Osteocyte (in vitro differentiated cells): ENCODE results near the gene IL3. TPM values are rescaled to one million over a fixed set of nuclear protein-coding genes. Genes with fewer than 3 reads are reported as not detected.

Source experiments
- DNase-seq: peaks from one replicate; pipeline ENCODE4 v3.0.0; 2021; ENCODE audit warnings: mixed read lengths; ENCODE audit not compliant: unreplicated experiment; ENCODE audit errors: extremely low spot score
- H3K27ac Mint-ChIP-seq: one replicate; pipeline ENCODE4 v1.8.0; 2021; ENCODE audit warnings: mild to moderate bottlenecking, mixed read lengths; ENCODE audit not compliant: unreplicated experiment
- H3K27me3 Mint-ChIP-seq: one replicate; pipeline ENCODE4 v1.8.0; 2021; ENCODE audit warnings: mixed read lengths; ENCODE audit not compliant: unreplicated experiment
- H3K36me3 Mint-ChIP-seq: one replicate; pipeline ENCODE4 v1.8.0; 2021; ENCODE audit warnings: mixed read lengths; ENCODE audit not compliant: unreplicated experiment
- H3K4me1 Mint-ChIP-seq: one replicate; pipeline ENCODE4 v1.8.0; 2021; ENCODE audit warnings: mixed read lengths; ENCODE audit not compliant: unreplicated experiment
- H3K4me3 Mint-ChIP-seq: one replicate; pipeline ENCODE4 v1.8.0; 2021; ENCODE audit warnings: mild to moderate bottlenecking, moderate library complexity, mixed read lengths; ENCODE audit not compliant: unreplicated experiment
- H3K9me3 Mint-ChIP-seq: one replicate; pipeline ENCODE4 v1.8.0; 2021; ENCODE audit warnings: mixed read lengths; ENCODE audit not compliant: unreplicated experiment
- CTCF ChIP-seq: fragments of 200-600 bp; sonication (generic); IDR thresholded peaks from 2 replicates; pipeline ENCODE4 v1.5.0; 2021; ENCODE audit warnings: antibody characterized with exemption, mild to moderate bottlenecking, moderate library complexity
- total RNA-seq: library from RNA; stranded (reverse); gene quantifications from 2 replicates; pipeline ENCODE4 v1.2.1, GENCODE V29; 2021

Gene IL3
- total RNA-seq, 1 donor from 2014 or later: not detected

GRCh38 chr5:132094393-132095076 is 34.1 kb downstream of the IL3 start:
- Mint-ChIP-seq H3K4me3 (no peak overlapping the region), H3K9me3 (no peaks in the 10 kb centered on the region), H3K36me3 (no peaks in the 10 kb centered on the region), H3K27me3 (no peaks in the 10 kb centered on the region), H3K27ac (peak overlapping the region; percentile 50), H3K4me1 (peaks cover 26% of the 10 kb centered on the region)
- DNase-seq: peak; percentile 84
- TF ChIP-seq CTCF: no peak

- Mint-ChIP-seq H3K4me1 (peaks cover 24% of the 10 kb centered on the region), H3K27ac (peak overlapping the region; percentile 50), H3K4me3 (no peak overlapping the region), H3K27me3 (no peaks in the 10 kb centered on the region), H3K9me3 (no peaks in the 10 kb centered on the region), H3K36me3 (no peaks in the 10 kb centered on the region)
- no peak for TF ChIP-seq CTCF
- DNase-seq: no peak
These were observed 34.6 kb downstream of the IL3 start for GRCh38 chr5:132095077-132095410.

GRCh38 chr5:132095424-132095972 is 35.0 kb downstream of the IL3 start:
- no peak for TF ChIP-seq CTCF
- no peaks in the 10 kb centered on the region for H3K9me3 Mint-ChIP-seq
- DNase-seq: peak; percentile 76
- H3K27me3 Mint-ChIP-seq: no peaks in the 10 kb centered on the region
- no peaks in the 10 kb centered on the region for H3K36me3 Mint-ChIP-seq
- H3K4me1 Mint-ChIP-seq: peaks cover 20% of the 10 kb centered on the region
- H3K4me3 Mint-ChIP-seq: no peak overlapping the region
- no peak overlapping the region for H3K27ac Mint-ChIP-seq

GRCh38 chr5:132096904-132097303 is 36.4 kb downstream of the IL3 start:
- Mint-ChIP-seq H3K27me3 (no peaks in the 10 kb centered on the region), H3K4me1 (peaks cover 18% of the 10 kb centered on the region), H3K36me3 (no peaks in the 10 kb centered on the region), H3K9me3 (no peaks in the 10 kb centered on the region), H3K4me3 (no peak overlapping the region), H3K27ac (no peak overlapping the region)
- DNase-seq: no peak
- TF ChIP-seq CTCF: no peak

GRCh38 chr5:132098151-132098594 is 37.7 kb downstream of the IL3 start:
- TF ChIP-seq CTCF: no peak
- no peaks in the 10 kb centered on the region for H3K36me3 Mint-ChIP-seq
- H3K27me3 Mint-ChIP-seq: no peaks in the 10 kb centered on the region
- H3K9me3 Mint-ChIP-seq: no peaks in the 10 kb centered on the region
- H3K4me1 Mint-ChIP-seq: peaks cover 22% of the 10 kb centered on the region
- no peak overlapping the region for H3K27ac Mint-ChIP-seq
- no peak for DNase-seq
- H3K4me3 Mint-ChIP-seq: no peak overlapping the region
